ENCODE results near the gene CD300E.

DNA sequence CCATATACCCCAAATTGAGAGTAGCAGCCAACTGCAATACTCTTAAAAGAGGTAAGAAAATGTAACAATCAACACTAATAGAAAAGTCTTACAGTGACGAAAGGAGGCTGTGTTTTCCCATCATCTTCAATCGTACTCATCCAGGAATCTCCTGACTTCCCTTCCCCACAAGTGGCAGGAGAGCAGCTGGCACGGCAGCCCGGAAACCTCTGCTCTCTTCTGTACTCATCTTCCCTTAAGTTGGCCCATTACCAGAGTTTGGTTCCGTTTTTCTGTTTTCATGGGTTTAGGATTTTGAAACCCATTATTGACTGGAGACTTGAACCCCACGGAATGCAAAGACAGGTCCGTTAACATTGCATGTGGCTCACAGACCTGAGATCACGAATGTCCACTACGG lies 44.6 kb downstream of the CD300E start:
- TF ChIP-seq, protein P1, sequence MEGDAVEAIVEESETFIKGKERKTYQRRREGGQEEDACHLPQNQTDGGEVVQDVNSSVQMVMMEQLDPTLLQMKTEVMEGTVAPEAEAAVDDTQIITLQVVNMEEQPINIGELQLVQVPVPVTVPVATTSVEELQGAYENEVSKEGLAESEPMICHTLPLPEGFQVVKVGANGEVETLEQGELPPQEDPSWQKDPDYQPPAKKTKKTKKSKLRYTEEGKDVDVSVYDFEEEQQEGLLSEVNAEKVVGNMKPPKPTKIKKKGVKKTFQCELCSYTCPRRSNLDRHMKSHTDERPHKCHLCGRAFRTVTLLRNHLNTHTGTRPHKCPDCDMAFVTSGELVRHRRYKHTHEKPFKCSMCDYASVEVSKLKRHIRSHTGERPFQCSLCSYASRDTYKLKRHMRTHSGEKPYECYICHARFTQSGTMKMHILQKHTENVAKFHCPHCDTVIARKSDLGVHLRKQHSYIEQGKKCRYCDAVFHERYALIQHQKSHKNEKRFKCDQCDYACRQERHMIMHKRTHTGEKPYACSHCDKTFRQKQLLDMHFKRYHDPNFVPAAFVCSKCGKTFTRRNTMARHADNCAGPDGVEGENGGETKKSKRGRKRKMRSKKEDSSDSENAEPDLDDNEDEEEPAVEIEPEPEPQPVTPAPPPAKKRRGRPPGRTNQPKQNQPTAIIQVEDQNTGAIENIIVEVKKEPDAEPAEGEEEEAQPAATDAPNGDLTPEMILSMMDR (IDR thresholded peaks at IDR 0.05; ENCODE audit: insufficient read depth, low read length) = no peak
- no peak for TF ChIP-seq POLR2AphosphoS5 (IDR thresholded peaks at IDR 0.05; ENCODE audit: low read depth)
- no peak for TF ChIP-seq GABPA (IDR thresholded peaks at IDR 0.05; ENCODE audit: low read depth)
- no peak for TF ChIP-seq SPI1 (IDR thresholded peaks at IDR 0.05; ENCODE audit: borderline replicate concordance, low read depth)

Data from HL-60 (cell line).